ENCODE results near the gene OR4D2.

Gene OR4D2

DNA sequence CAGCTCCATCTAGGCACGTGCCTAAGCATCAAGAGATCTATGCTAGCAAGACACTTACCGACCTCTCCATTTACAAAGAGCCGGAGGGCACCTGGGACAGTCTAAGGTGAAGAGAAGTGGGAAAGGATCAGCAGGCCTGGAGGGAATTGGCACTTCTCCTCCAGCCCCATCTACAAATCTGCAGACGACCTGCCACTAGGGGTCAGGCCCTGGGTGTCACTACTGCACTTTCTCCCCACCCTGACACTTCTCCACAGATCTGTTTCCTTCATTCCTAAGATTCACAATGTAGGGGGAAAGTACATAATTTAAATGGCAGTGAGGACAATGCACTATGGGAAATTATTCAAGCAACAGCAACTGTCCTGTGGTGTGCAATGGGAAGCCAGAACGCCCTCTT is 44.1 kb downstream of the OR4D2 start:
- no peak for DNase-seq (ENCODE audit: low spot score)

- DNase-seq (ENCODE audit: low spot score): no peak
Measured at GRCh38 chr17:58215685-58216084, 48.9 kb downstream of the OR4D2 start.

DNA sequence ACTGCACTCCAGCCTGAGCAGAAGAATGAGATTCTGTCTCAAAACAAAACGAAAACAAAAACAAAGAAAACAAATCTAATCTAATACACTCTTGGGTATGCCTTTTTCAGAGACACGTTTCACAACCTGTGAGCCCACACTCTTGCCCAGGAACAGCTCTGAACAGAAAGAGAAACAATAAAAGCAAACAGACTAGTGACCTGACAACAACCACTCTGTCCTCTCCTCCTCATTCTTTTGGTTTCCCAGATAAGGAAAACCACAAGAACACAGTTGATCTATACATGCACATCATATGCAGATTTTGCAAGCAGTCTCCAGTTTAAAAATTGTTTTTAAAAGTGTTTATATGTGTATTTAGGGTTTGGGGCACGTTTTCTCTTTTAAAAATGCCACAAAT is 51.0 kb downstream of the OR4D2 start:
- no peak for DNase-seq (ENCODE audit: low spot score)

- peak; percentile 95 for DNase-seq (ENCODE audit: low spot score)
Measured at GRCh38 chr17:58219007-58219788, 52.4 kb downstream of the OR4D2 start, which contains the start of gene MKS1. Gene MKS1 (minus strand): TSS chr17:58219255. CDS start chr17:58219230, 25 bp downstream.

- DNase-seq (ENCODE audit: low spot score): no peak
Measured at GRCh38 chr17:58219789-58220183, 53.0 kb downstream of the OR4D2 start.
